Central memory CD4-positive, alpha-beta T cell (primary cell): ENCODE measurements around the gene KRTCAP3.

Experiments used
- DNase-seq: peaks from one replicate; pipeline ENCODE4 v3.0.0; 2022

The KRTCAP3 gene

GRCh38 chr2:27441226-27441926 is 805 bp upstream of the KRTCAP3 start:
- DNase-seq = no peak

- no peak for DNase-seq
Observed at GRCh38 chr2:27442920-27443282, 720 bp downstream of the KRTCAP3 start.

GRCh38 chr2:27445155-27445554 is 3.0 kb downstream of the KRTCAP3 start:
- no peak for DNase-seq

- DNase-seq = no peak
Observed at GRCh38 chr2:27445615-27446014, 3.4 kb downstream of the KRTCAP3 start.

GRCh38 chr2:27446057-27446456 is 3.9 kb downstream of the KRTCAP3 start:
- DNase-seq = no peak

- no peak for DNase-seq
Observed at GRCh38 chr2:27448381-27448780, 6.2 kb downstream of the KRTCAP3 start.

- no peak for DNase-seq
Observed at GRCh38 chr2:27451095-27451494, 8.9 kb downstream of the KRTCAP3 start.

- no peak for DNase-seq
Observed at GRCh38 chr2:27453968-27454367, 11.8 kb downstream of the KRTCAP3 start.

GRCh38 chr2:27461118-27461517 is 18.9 kb downstream of the KRTCAP3 start:
- DNase-seq = no peak

GRCh38 chr2:27464443-27464842 is 22.3 kb downstream of the KRTCAP3 start:
- no peak for DNase-seq

GRCh38 chr2:27471961-27472360 is 29.8 kb downstream of the KRTCAP3 start:
- no peak for DNase-seq

GRCh38 chr2:27485496-27485895 is 43.3 kb downstream of the KRTCAP3 start:
- DNase-seq = no peak

GRCh38 chr2:27489118-27489497 is 46.9 kb downstream of the KRTCAP3 start:
- no peak for DNase-seq

GRCh38 chr2:27489498-27490397 is 47.6 kb downstream of the KRTCAP3 start, which contains the start of gene IFT172:
TSS of gene IFT172 (minus strand) at chr2:27489743. CDS start at chr2:27489653, 90 bp downstream.
- DNase-seq = peak; percentile 99

- DNase-seq = no peak
Observed at GRCh38 chr2:27492557-27492956, 50.4 kb downstream of the KRTCAP3 start.

GRCh38 chr2:27493948-27494283 is 51.7 kb downstream of the KRTCAP3 start:
- DNase-seq = no peak
